Measurements from ENCODE around the gene RNF208. TPM values are rescaled to one million over a fixed set of nuclear protein-coding genes. Genes with fewer than 3 reads are reported as not detected.

The RNF208 gene
- total and polyA plus RNA-seq, 2 of the 4 experiments (the other 2 are of a cell fraction): 1.2 TPM; not detected in 1

- H3K4me2 ChIP-seq (ENCODE audit: low read depth, low read length): no peak overlapping the region
- no peak overlapping the region for H3K4ac ChIP-seq (ENCODE audit: low read depth, low read length)
- H3K27me3 ChIP-seq (ENCODE audit: control insufficient read depth, insufficient read depth, low read length): no peaks in the 10 kb centered on the region
- peaks cover 9% of the 10 kb centered on the region for H3K36me3 ChIP-seq (ENCODE audit: control insufficient read depth, insufficient read depth, low read length)
- no peak overlapping the region for H2AK5ac ChIP-seq (ENCODE audit: low read depth, low read length)
- no peak overlapping the region for H3K4me3 ChIP-seq (ENCODE audit: insufficient read depth, low read depth, low read length)
- peaks cover 0 to 4% of the 10 kb centered on the region in 2 experiments; a peak in 1 of 4 replicates for H3K79me1 ChIP-seq (ENCODE audit: low read depth in 1 of 2, low read length in 2 of 2)
- no TSS peak for BruUV-seq (replicated peaks)
- no peak overlapping the region for H4K5ac ChIP-seq (ENCODE audit: low read depth, low read length)
- no peak overlapping the region for H2AK9ac ChIP-seq (replicated peaks; ENCODE audit: low read depth, low read length, poor library complexity)
- in situ Hi-C loops (cut with MboI; ENCODE audit: low sequenced_read_pairs): no loop called here
- no peak overlapping the region for H4K91ac ChIP-seq (ENCODE audit: insufficient read depth, low read depth, low read length)
- peaks cover 17% of the 10 kb centered on the region for H3K4me1 ChIP-seq (ENCODE audit: control insufficient read depth, insufficient read depth, low read length)
- no peak overlapping the region for H3K18ac ChIP-seq (ENCODE audit: low read depth, low read length)
- no peak overlapping the region for H2BK15ac ChIP-seq (ENCODE audit: low read depth, low read length)
- TF ChIP-seq RAD21 (IDR thresholded peaks at IDR 0.05; ENCODE audit: low read length): no peak
- no peak for TF ChIP-seq SMC3 (IDR thresholded peaks at IDR 0.05; ENCODE audit: low read depth, low read length)
- TF ChIP-seq MAFK (IDR thresholded peaks at IDR 0.05; ENCODE audit: low read depth, low read length): no peak
- TF ChIP-seq CHD1 (IDR thresholded peaks at IDR 0.05; ENCODE audit: low read depth, low read length): no peak
- no peak for TF ChIP-seq NFE2L2 (IDR thresholded peaks at IDR 0.05; ENCODE audit: low read depth, low read length)
- no peak for TF ChIP-seq CEBPB (IDR thresholded peaks at IDR 0.05; ENCODE audit: low read depth, low read length)
- no peak for TF ChIP-seq BHLHE40 (IDR thresholded peaks at IDR 0.05; ENCODE audit: low read depth, low read length)
- TF ChIP-seq, protein P1, sequence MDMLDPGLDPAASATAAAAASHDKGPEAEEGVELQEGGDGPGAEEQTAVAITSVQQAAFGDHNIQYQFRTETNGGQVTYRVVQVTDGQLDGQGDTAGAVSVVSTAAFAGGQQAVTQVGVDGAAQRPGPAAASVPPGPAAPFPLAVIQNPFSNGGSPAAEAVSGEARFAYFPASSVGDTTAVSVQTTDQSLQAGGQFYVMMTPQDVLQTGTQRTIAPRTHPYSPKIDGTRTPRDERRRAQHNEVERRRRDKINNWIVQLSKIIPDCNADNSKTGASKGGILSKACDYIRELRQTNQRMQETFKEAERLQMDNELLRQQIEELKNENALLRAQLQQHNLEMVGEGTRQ (IDR thresholded peaks at IDR 0.05; ENCODE audit: low read depth, low read length): no peak
- no peak for TF ChIP-seq POLR2A (IDR thresholded peaks at IDR 0.05; ENCODE audit: low read depth, low read length)
- TF ChIP-seq, protein P2, sequence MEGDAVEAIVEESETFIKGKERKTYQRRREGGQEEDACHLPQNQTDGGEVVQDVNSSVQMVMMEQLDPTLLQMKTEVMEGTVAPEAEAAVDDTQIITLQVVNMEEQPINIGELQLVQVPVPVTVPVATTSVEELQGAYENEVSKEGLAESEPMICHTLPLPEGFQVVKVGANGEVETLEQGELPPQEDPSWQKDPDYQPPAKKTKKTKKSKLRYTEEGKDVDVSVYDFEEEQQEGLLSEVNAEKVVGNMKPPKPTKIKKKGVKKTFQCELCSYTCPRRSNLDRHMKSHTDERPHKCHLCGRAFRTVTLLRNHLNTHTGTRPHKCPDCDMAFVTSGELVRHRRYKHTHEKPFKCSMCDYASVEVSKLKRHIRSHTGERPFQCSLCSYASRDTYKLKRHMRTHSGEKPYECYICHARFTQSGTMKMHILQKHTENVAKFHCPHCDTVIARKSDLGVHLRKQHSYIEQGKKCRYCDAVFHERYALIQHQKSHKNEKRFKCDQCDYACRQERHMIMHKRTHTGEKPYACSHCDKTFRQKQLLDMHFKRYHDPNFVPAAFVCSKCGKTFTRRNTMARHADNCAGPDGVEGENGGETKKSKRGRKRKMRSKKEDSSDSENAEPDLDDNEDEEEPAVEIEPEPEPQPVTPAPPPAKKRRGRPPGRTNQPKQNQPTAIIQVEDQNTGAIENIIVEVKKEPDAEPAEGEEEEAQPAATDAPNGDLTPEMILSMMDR (conservative IDR thresholded peaks at IDR 0.05; ENCODE audit: low read depth, low read length): no peak
- TF ChIP-seq FOS (IDR thresholded peaks at IDR 0.05; ENCODE audit: low read depth, low read length): no peak
- no peak for TF ChIP-seq RCOR1 (IDR thresholded peaks at IDR 0.05; ENCODE audit: insufficient replicate concordance, low read length)
- TF ChIP-seq MAZ (IDR thresholded peaks at IDR 0.05; ENCODE audit: borderline replicate concordance, low read depth, low read length): no peak
- no peak for TF ChIP-seq RFX5 (IDR thresholded peaks at IDR 0.05; ENCODE audit: low read depth, low read length)
- TF ChIP-seq MXI1 (IDR thresholded peaks at IDR 0.05; ENCODE audit: borderline replicate concordance, low read depth, low read length): no peak
- TF ChIP-seq, protein P3, sequence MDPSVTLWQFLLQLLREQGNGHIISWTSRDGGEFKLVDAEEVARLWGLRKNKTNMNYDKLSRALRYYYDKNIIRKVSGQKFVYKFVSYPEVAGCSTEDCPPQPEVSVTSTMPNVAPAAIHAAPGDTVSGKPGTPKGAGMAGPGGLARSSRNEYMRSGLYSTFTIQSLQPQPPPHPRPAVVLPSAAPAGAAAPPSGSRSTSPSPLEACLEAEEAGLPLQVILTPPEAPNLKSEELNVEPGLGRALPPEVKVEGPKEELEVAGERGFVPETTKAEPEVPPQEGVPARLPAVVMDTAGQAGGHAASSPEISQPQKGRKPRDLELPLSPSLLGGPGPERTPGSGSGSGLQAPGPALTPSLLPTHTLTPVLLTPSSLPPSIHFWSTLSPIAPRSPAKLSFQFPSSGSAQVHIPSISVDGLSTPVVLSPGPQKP (IDR thresholded peaks at IDR 0.05; ENCODE audit: borderline replicate concordance, low read depth, low read length): no peak
- H3K14ac ChIP-seq (replicated peaks; ENCODE audit: low read depth, low read length): no peak overlapping the region
- no peak overlapping the region for H3K56ac ChIP-seq (ENCODE audit: extremely low read depth, insufficient read depth, low read length)
- ChIA-PET CTCF (no interaction called here), POLR2A (ENCODE audit: unreplicated experiment) (interaction anchor here (0.5 kb wide), 1 partner anchor 12 kb away, joined by 4 read pairs; no protein-coding TSS in a partner anchor)
- no peak overlapping the region for H3K27ac ChIP-seq (ENCODE audit: insufficient read depth, low read length)
- no peak overlapping the region for H4K8ac ChIP-seq (ENCODE audit: low read depth in 2 of 2, low read length in 2 of 2)
- no peak overlapping the region for H2BK120ac ChIP-seq (ENCODE audit: low read depth, low read length)
- no peaks in the 10 kb centered on the region for H4K20me1 ChIP-seq (ENCODE audit: insufficient read depth, low read length)
- no peaks in the 10 kb centered on the region for H3K9me3 ChIP-seq (ENCODE audit: control insufficient read depth, insufficient read depth, low read length)
- no CpG with 5 or more reads among the region's 14 CpGs for WGBS, 2 experiments (ENCODE audit: extremely low coverage in 2 of 2, insufficient read length in 1 of 2)
- no peak overlapping the region for H2BK5ac ChIP-seq (ENCODE audit: low read depth, low read length, poor library complexity, severe bottlenecking)
- no peak overlapping the region for H2AFZ ChIP-seq (replicated peaks; ENCODE audit: low read length, poor library complexity)
- peaks cover 3% of the 10 kb centered on the region; the same call in 1 of the 2 replicates for H3K9me1 ChIP-seq (ENCODE audit: insufficient read depth, low read length)
- intact Hi-C loops (cut with micrococcal nuclease): no loop called here
- H2BK20ac ChIP-seq (ENCODE audit: low read depth, low read length): no peak overlapping the region
- ATAC-seq (ENCODE audit: low read depth): no peak
- DNase-seq: no peak
- H3K9ac ChIP-seq (ENCODE audit: low read depth, low read length): no peak overlapping the region
- no peak overlapping the region for H3K23ac ChIP-seq (ENCODE audit: low read depth, low read length)
- dilution Hi-C loops (cut with HindIII; ENCODE audit: low sequenced_read_pairs, unreplicated experiment): no loop called here
Observed at GRCh38 chr9:137221095-137221505, 940 bp downstream of the RNF208 start.
